Measurements from ENCODE around the gene C1orf226.
"Not testable (repeated sequence)": the region's sequence is repeated elsewhere in the genome, so short reads cannot be mapped to it uniquely, and the experiment has no call there.

The C1orf226 gene

DNA sequence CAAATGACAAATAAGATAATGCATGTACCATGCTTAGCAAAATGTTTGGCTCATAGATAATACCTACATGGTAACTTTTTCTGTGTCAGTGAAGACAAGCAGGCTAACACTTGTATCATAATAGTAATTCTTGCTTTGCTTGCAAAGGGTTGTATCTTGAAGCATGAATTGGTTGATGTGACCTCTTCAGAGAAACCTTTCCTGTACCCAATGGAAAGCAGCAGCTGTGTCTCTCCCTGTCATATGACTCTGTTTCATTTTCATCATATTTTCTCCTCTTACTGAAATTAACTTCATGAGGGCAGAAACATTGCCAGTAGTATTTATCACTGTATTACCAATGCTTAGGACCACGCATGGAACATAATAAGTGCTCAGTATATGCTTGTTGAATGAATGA is 26.0 kb downstream of the C1orf226 start:
- no peak for DNase-seq (ENCODE audit: low spot score)

DNA sequence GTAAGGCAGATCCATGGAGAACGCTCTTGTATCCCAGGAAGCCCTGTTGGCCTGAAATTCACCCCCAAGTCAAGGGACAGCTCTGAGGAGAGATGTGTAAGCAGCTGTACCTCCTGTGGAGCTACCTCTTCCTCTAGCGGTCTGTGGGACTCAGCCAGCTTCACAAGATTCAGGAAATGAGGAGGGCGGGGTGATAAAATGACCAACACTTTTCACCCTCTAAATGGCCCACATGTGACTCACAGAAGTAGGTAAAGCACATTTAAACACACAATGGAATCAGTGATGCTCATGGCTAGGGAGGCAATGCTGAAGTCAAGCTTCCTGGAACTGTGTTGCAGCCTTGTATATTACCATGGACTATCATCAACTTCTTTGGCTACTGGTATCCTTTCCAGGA is 30.5 kb downstream of the C1orf226 start, which contains the start of gene SH2D1B:
TSS of gene SH2D1B (minus strand) at position 135 of the 400 bp plus-strand sequence. CDS start at position 15, 120 bp downstream.
- DNase-seq (ENCODE audit: low spot score), result no peak

DNA sequence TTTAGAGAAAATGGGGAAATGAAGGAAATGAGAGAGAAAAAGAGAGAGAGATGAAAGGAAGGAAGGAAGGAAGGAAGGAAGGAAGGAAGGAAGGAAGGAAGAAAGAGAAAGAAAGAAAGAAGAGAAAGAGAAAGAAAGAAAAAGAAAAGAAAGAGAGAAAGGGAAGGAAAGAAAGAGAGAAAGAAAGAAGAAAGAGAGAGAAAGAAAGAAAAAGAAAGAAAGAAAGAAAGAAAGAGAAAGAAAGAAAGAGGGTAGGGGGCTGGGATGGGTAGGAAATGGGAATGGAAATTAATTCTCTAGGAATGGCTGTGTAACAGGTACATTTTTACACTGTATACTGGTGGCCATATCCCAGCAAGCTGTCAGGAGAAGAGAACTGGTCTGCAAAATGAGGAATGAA is 34.7 kb downstream of the C1orf226 start:
- no peak for DNase-seq (ENCODE audit: low spot score)

DNA sequence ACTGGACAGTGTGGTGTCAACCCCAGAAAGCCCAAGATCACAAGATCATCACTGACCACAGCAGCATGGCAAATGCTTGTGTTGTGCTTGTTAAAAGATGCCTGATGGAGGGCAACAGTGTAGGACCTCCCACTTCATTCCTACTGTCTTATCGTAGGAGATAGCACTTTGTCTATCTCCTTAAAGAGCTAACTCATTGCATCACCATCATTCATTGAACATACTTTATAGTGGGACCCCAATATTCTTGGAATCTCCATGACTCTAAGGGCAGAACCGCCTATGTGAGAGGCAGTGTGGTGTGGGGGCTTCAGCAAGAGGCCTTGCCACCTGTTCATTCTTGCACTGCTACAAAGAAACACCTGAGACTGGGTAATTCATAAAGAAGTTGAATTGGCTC is 35.4 kb downstream of the C1orf226 start:
- DNase-seq (ENCODE audit: low spot score), result no peak

DNA sequence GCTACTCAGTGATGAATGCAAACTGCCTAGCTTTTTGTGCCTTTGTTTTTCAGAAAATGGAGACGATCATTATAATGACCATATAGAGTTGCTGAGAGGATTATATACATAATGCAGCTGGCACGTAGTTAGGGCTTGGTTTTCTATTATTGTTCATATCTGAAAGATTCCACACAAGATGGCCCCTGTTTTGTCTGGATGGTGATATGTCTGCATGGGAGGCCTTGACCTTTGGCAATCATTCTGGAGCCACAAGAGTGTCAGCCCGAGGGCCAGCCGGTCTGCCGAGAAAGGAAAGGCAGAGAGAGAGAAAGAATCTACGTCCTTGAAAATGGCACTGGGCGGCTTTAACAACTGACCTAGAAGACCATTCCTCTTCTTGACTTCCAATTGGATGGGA is 36.1 kb downstream of the C1orf226 start:
- DNase-seq (ENCODE audit: low spot score), result no peak

DNA sequence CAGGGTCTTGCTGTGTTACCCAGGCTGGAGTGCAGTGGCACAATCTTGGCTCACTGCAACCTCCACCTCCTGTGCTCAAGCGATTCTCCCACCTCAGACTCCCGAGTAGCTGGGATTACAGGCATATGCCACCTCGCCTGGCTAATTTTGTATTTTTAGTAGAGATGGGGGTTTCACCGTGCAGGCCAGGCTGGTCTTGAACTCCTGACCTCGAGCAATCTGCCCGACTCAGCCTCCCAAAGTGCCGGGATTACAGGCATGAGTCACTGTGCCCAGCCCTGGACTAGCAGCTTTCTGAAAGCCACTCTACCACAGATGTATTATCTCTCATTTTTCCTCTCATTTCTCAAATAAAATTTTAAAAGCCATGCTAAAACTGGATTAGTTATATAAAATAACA is 37.1 kb downstream of the C1orf226 start:
- not testable (repeated sequence) for DNase-seq (ENCODE audit: low spot score)

DNA sequence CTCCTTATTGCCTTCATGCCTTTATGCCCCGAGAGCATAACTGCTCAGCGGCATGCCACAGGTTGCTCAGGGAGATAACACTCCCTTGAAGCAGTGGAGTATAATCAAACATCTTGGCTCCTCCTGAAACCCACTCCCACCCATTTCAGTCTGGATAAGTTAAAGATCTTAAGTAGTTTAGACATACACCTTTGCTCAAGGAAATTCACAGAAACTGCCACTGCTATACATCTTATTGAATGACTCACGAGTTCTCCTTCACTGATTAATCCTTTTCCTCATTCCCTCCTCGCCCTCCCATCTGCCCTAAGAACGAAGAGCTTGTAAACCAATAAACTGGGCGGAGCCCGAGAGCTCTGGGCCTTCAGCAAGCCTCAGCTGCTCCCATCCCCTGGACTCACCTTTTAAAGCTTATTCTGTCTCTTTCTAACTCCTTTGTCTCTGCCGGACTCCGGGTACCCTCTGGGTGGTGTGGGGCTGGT is 38.0 kb downstream of the C1orf226 start:
- not testable (repeated sequence) for DNase-seq (ENCODE audit: low spot score)

DNA sequence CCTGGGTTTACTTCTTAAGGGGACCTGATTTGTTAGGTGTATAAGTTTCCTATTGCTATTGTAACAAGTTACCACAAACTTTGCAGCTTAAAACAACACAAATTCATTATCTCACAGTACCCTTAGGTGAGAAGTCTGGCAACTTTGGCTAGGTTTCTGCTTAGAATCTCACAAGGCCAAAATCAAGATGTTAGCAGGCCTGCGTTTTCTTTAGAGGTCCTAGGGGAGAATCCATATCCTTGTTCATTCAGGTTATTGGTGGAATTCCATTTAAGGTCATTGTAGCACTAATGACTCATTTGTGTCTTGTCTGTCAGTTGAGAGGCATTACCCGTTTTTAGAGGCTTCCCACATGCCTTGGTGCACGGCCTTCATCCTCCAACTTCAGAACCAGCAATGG is 38.6 kb downstream of the C1orf226 start:
- DNase-seq (ENCODE audit: low spot score), result no peak

DNA sequence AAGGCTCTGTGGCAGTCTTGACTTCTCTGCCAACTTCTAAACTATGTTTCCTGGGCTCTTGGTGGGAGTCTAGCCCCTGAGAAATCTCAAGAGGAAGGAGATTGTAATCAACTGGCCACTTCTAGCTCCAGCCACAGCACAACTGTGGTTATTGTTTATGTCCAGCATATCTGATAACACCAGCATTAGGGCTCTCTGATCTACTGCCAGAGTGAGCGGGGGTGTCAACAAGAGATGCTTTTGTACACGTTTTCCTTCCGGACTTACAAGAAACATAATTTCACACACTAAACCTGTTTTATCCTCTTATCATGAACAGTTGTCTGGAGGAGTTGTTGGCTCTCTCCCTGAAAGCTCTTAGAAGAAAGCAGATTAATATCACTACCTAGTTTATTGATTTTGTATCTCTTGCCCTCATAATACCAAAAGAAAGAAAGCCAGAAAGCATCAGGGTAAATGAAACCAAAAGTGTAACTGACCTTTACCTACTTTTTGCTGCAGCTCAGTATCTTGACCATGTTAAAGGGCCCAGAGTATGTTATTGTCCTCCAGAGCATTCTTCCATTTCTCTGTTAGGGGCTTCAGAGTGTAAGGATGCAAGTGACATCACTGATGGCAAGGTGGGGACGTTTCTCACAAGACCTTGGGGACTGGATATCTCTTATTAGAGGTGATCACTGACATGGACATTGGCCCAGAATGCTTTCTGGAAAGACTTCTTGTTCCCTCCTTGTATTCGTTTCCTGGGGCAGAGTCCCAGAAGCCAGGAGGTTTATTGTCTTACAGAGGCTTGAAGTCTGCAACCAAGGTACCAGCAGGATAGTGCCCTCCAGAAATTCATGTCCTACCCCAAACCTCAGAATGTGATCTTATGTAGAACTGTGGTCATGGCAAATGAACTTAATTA is 40.0 kb downstream of the C1orf226 start:
- no peak for DNase-seq (ENCODE audit: low spot score)

DNA sequence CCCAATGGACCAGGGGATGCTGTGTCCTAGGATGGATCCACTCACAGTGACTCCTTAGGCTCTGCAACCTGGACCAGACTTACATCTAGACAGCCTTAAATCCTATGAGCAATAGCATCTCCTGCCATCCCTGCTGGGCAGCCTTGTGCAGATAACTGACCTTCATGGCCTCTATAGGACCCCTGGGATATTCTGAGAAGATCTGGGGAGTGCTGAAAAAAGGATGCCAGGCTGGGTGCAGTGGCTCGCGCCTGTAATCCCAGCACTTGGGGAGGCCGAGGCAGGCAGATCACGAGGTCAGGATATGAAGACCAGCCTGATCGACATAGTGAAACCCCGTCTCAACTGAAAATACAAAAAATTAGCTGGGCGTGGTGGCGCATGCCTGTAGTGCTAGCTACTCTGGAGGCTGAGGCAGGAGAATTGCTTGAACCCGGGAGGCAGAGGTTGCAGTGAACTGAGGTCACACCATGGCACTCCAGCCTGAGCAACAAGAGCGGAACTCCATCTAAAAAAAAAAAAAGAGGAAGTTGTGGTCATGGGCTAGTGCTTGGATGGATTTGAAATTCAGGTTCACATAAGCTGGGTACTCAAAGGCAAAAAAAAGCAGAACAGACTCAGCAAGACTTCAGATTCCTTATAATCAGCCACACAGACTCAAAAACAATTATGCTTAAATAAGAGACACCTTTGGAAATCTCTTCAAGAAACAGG is 41.3 kb downstream of the C1orf226 start:
- DNase-seq (ENCODE audit: low spot score), result no peak

DNA sequence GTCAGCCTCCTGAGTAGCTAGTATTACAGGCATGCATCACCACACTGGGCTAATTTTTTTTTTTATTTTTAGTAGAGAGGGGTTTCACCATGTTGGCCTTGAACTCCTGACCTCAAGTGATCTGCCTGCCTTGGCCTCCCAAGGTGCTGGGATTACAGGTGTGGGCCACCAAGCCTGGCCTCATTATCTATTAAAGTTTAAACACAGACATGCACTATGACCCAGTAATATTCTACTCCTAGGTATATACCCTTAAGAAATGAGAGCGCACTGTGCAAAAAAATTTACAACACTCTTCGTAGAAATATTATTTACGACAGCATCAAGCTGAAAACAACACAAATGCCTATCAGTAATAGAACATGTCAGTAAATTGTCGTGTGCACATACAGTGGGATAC is 49.1 kb downstream of the C1orf226 start:
- no peak for DNase-seq (ENCODE audit: low spot score)

DNA sequence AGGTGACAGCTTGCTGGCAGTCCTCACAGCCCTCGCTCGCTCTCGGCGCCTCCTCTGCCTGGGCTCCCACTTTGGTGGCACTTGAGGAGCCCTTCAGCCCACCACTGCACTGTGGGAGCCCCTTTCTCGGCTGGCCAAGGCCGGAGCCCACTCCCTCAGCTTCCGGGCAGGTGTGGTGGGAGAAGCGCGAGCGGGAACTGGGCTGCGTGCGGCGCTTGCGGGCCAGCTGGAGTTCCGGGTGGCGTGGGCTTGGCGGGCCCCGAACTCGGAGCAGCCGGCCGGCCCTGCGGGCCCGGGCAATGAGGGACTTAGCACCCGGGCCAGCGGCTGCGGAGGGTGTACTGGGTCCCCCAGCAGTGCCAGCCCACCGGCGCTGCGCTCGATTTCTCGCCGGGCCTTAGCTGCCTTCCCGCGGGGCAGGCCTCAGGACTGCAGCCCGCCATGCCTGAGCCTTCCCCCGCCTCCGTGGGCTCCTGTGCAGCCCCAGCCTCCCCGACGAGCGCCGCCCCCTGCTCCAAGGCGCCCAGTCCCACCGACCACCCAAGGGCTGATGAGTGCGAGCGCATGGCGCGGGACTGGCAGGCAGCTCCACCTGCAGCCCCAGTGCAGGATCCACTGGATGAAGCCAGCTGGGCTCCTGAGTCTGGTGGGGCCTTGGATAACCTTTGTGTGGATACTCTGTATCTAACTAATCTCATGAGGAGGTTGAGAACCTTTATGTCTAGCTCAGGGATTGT is 51.6 kb downstream of the C1orf226 start:
- not testable (repeated sequence) for DNase-seq (ENCODE audit: low spot score)

Measured in ecto neural progenitor cell (in vitro differentiated cells).